SK-N-SH (cell line): ENCODE results near the gene EVI2A. TPM values are rescaled to one million over a fixed set of nuclear protein-coding genes. Genes with fewer than 3 reads are reported as not detected.

Source experiments
- CTCF ChIA-PET: fragments of 300-600, 350-600 bp; formaldehyde crosslinking; extraction: SDS; loops from one replicate; lab custom pipeline; 2021; lab: Yijun Ruan, JAX
- POLR2A ChIA-PET: fragments of 350-600 bp; sonication (Branson Sonifier 250); formaldehyde crosslinking; extraction: SDS; loops from one replicate; lab custom pipeline; 2020; ENCODE audit warnings: antibody characterized with exemption, inconsistent platforms; lab: Yijun Ruan, JAX
- DNase-seq: peaks from one replicate; pipeline ENCODE4 v3.0.0; 2012
- H2AFZ ChIP-seq: fragments of 200-600 bp; sonication (generic); 2 replicates; pipeline ENCODE4 v1.8.1; 2016; ENCODE audit warnings: antibody characterized with exemption, mild to moderate bottlenecking, low read depth
- H3F3A ChIP-seq: fragments of 200-600 bp; sonication (generic); replicated peaks from 2 replicates; pipeline ENCODE3; 2016; ENCODE audit warnings: antibody characterized with exemption, mild to moderate bottlenecking; ENCODE audit not compliant: insufficient read depth
- H3K27ac ChIP-seq, 2 experiments: fragments of 200-500 bp in 1 of 2; fragments of 200-600 bp in 1 of 2; sonication (Bioruptor generic) in 1 of 2; sonication (generic), shearing (Covaris generic) in 1 of 2; 2 replicates each; pipeline versions ENCODE4 v1.5.1 to v1.6.1; 2014 to 2016; ENCODE audit warnings: low read depth in 2 of 2, inconsistent platforms in 1 of 2, low read length in 1 of 2, mild to moderate bottlenecking in 1 of 2, mixed read lengths in 1 of 2
- H3K27me3 ChIP-seq: fragments of 200-600 bp; sonication (generic), shearing (Covaris generic); 2 replicates; pipeline ENCODE4 v1.6.1; 2016; ENCODE audit warnings: mixed run types; ENCODE audit not compliant: insufficient read depth
- H3K36me3 ChIP-seq, 2 experiments: fragments of 200-500 bp in 1 of 2; fragments of 200-600 bp in 1 of 2; sonication (Bioruptor generic) in 1 of 2; sonication (generic) in 1 of 2; replicated peaks in 1 of 2; 2 replicates each; pipeline versions ENCODE3 to v1.5.1; 2014 to 2016; ENCODE audit warnings: low read length in 1 of 2, mild to moderate bottlenecking in 1 of 2; ENCODE audit not compliant: insufficient read depth in 2 of 2, control insufficient read depth in 1 of 2
- H3K4me1 ChIP-seq, 2 experiments: fragments of 200-500 bp in 1 of 2; fragments of 200-600 bp in 1 of 2; sonication (Bioruptor generic) in 1 of 2; sonication (generic), shearing (Covaris generic) in 1 of 2; 2 replicates each; pipeline versions ENCODE4 v1.5.1 to v1.6.1; 2014 to 2016; ENCODE audit warnings: low read depth in 1 of 2, low read length in 1 of 2, mixed run types in 1 of 2; ENCODE audit not compliant: insufficient read depth in 2 of 2, control insufficient read depth in 1 of 2
- H3K4me2 ChIP-seq: fragments of 200-600 bp; sonication (generic), shearing (Covaris generic); 2 replicates; pipeline ENCODE4 v1.6.1; 2017; ENCODE audit warnings: mixed run types
- H3K4me3 ChIP-seq, 2 experiments: fragments of 200-500 bp in 1 of 2; fragments of 200-600 bp in 1 of 2; sonication (Bioruptor generic) in 1 of 2; sonication (generic), shearing (Covaris generic) in 1 of 2; 2 replicates each; pipeline versions ENCODE4 v1.5.1 to v1.8.1; 2014 to 2016; ENCODE audit warnings: low read depth in 2 of 2, inconsistent platforms in 1 of 2, low read length in 1 of 2, mild to moderate bottlenecking in 1 of 2, mixed read lengths in 1 of 2, moderate library complexity in 1 of 2
- H3K79me2 ChIP-seq: fragments of 200-600 bp; sonication (generic); 2 replicates; pipeline ENCODE4 v1.8.1; 2017; ENCODE audit warnings: mild to moderate bottlenecking; ENCODE audit not compliant: insufficient read depth
- H3K9ac ChIP-seq: fragments of 200-600 bp; sonication (generic); 2 replicates; pipeline ENCODE4 v1.6.1; 2017; ENCODE audit warnings: mixed run types
- H3K9me2 ChIP-seq: fragments of 200-600 bp; sonication (generic); 2 replicates; pipeline ENCODE4 v1.6.1; 2017; ENCODE audit warnings: mixed run types
- H3K9me3 ChIP-seq: fragments of 200-600 bp; sonication (generic); 2 replicates; pipeline ENCODE4 v1.6.1; 2017; ENCODE audit warnings: mixed run types, mild to moderate bottlenecking, moderate library complexity
- H4K20me1 ChIP-seq: fragments of 200-600 bp; sonication (generic); 2 replicates; pipeline ENCODE4 v1.6.1; 2017; ENCODE audit warnings: mild to moderate bottlenecking, mixed run types; ENCODE audit not compliant: insufficient read depth
- FOSL2 ChIP-seq: IDR thresholded peaks from 2 replicates; pipeline ENCODE4 v1.4.0; 2012; ENCODE audit warnings: low read depth, mild to moderate bottlenecking, moderate library complexity, borderline replicate concordance
- JUND ChIP-seq: IDR thresholded peaks from 2 replicates; pipeline ENCODE4 v1.4.0; 2012
- MAX ChIP-seq: IDR thresholded peaks from 2 replicates; pipeline ENCODE4 v1.4.0; 2012; ENCODE audit warnings: low read depth
- MEF2A ChIP-seq: IDR thresholded peaks from 2 replicates; pipeline ENCODE4 v1.4.0; 2012; ENCODE audit warnings: low read depth, borderline replicate concordance
- MXI1 ChIP-seq: IDR thresholded peaks from 2 replicates; pipeline ENCODE4 v1.6.1; 2012; ENCODE audit warnings: mild to moderate bottlenecking, low read depth, low read length, improper control_type of control experiment
- NFIC ChIP-seq: IDR thresholded peaks from 2 replicates; pipeline ENCODE4 v1.4.0; 2012; ENCODE audit warnings: borderline replicate concordance
- PBX3 ChIP-seq: IDR thresholded peaks from 2 replicates; pipeline ENCODE4; 2012
- REST ChIP-seq: IDR thresholded peaks from 2 replicates; pipeline ENCODE4 v1.6.1; 2012; ENCODE audit warnings: mild to moderate bottlenecking, low read depth, low read length, moderate library complexity
- TAF1 ChIP-seq: IDR thresholded peaks from 2 replicates; pipeline ENCODE4 v1.6.1; 2012; ENCODE audit warnings: low read depth, mild to moderate bottlenecking, low read length, moderate library complexity, borderline replicate concordance
- YY1 ChIP-seq: IDR thresholded peaks from 2 replicates; pipeline ENCODE4 v1.4.0; 2012; ENCODE audit warnings: low read depth, mild to moderate bottlenecking
- WGBS: methylation state at CpG from one replicate; pipeline ENCODE4 v1.1.6; 2017; ENCODE audit warnings: low lambda C conversion rate; 5-methylcytosine and 5-hydroxymethylcytosine counted together
- polyA plus RNA-seq, 3 experiments: library from polyadenylated mRNA; depleted of rRNA; stranded (reverse); fragments of >200 nt; gene quantifications; 2 replicates each; pipeline ENCODE4 v1.2.3, GENCODE V29; 2012
- TF ChIP-seq, protein P1 (sequence below): fragments of 150-350 bp; IDR thresholded peaks from 2 replicates; pipeline ENCODE4 v1.6.1; 2016; ENCODE audit warnings: mild to moderate bottlenecking, low read depth, low read length
- TF ChIP-seq, protein P2 (sequence below): IDR thresholded peaks from 2 replicates; pipeline ENCODE4 v1.4.0; 2012; ENCODE audit warnings: low read depth, borderline replicate concordance

The EVI2A gene
- polyA plus RNA-seq, 1 of the 3 experiments (the other 2 are of a cell fraction): 1.3 TPM

GRCh38 chr17:31269036-31269577, 52.3 kb downstream of the EVI2A start:
- Histone ChIP-seq H3K27me3 (no peaks in the 10 kb centered on the region), H3F3A (peaks cover 46% of the 10 kb centered on the region), H2AFZ (no peak overlapping the region), H3K9me3 (no peaks in the 10 kb centered on the region), H3K36me3 (peaks cover 27 to 66% of the 10 kb centered on the region in 2 experiments), H3K9ac (peak overlapping the region; percentile 7; the same call in 1 of the 2 replicates), H3K4me2 (peak overlapping the region; percentile 49), H3K27ac (peak overlapping the region; percentile 79 to 91; a peak in 3 of 4 replicates), H3K4me3 (no peak overlapping the region), H3K9me2 (peaks cover 4% of the 10 kb centered on the region; the same call in 1 of the 2 replicates), H4K20me1 (no peaks in the 10 kb centered on the region), H3K4me1 (peaks cover 5 to 31% of the 10 kb centered on the region in 2 experiments), H3K79me2 (peaks cover 4% of the 10 kb centered on the region; the same call in 1 of the 2 replicates)
- ChIA-PET CTCF (no interaction called here), POLR2A (no interaction called here)
- TF ChIP-seq REST: no peak
- no peak for TF ChIP-seq YY1
- TF ChIP-seq, protein P1, sequence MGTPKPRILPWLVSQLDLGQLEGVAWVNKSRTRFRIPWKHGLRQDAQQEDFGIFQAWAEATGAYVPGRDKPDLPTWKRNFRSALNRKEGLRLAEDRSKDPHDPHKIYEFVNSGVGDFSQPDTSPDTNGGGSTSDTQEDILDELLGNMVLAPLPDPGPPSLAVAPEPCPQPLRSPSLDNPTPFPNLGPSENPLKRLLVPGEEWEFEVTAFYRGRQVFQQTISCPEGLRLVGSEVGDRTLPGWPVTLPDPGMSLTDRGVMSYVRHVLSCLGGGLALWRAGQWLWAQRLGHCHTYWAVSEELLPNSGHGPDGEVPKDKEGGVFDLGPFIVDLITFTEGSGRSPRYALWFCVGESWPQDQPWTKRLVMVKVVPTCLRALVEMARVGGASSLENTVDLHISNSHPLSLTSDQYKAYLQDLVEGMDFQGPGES: no peak
- no peak for TF ChIP-seq MAX
- TF ChIP-seq, protein P2, sequence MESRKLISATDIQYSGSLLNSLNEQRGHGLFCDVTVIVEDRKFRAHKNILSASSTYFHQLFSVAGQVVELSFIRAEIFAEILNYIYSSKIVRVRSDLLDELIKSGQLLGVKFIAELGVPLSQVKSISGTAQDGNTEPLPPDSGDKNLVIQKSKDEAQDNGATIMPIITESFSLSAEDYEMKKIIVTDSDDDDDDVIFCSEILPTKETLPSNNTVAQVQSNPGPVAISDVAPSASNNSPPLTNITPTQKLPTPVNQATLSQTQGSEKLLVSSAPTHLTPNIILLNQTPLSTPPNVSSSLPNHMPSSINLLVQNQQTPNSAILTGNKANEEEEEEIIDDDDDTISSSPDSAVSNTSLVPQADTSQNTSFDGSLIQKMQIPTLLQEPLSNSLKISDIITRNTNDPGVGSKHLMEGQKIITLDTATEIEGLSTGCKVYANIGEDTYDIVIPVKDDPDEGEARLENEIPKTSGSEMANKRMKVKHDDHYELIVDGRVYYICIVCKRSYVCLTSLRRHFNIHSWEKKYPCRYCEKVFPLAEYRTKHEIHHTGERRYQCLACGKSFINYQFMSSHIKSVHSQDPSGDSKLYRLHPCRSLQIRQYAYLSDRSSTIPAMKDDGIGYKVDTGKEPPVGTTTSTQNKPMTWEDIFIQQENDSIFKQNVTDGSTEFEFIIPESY: no peak
- TF ChIP-seq NFIC: no peak
- TF ChIP-seq JUND: no peak
- no peak for TF ChIP-seq MXI1
- TF ChIP-seq FOSL2: no peak
- no peak for TF ChIP-seq MEF2A
- no peak for TF ChIP-seq PBX3
- no peak for TF ChIP-seq TAF1
- no peak for DNase-seq
- WGBS: 95% methylated on average over 2 of the region's 2 CpGs

Other genes starting within 250 kb of the EVI2A start
- 19.6 and 27.6 TPM in 2 replicates for gene NF1, start 226.6 kb downstream of the EVI2A start, polyA plus RNA-seq (2012; rRNA removed)
- 0.61 and 0.99 TPM in 2 replicates for gene OMG, start 24.4 kb downstream of the EVI2A start, polyA plus RNA-seq (2012; rRNA removed)
- 0.64 and 0.78 TPM in 2 replicates for gene EVI2B, start 7.6 kb downstream of the EVI2A start, polyA plus RNA-seq (2012; rRNA removed)
- gene RAB11FIP4, start 70.1 kb upstream of the EVI2A start, polyA plus RNA-seq (2012; rRNA removed): 7.1 and 9.4 TPM in 2 replicates